CD14-positive monocyte (primary cell): Measurements from ENCODE around the gene CAVIN3. TPM values are rescaled to one million over a fixed set of nuclear protein-coding genes. Genes with fewer than 3 reads are reported as not detected.

Source experiments
- DNase-seq, 3 donors: peaks; one replicate each; pipeline ENCODE4 v3.0.0-alpha.2; 2011 to 2022
- H2AFZ ChIP-seq: 2 replicates; pipeline ENCODE4 v1.6.0; 2012; ENCODE audit warnings: mild to moderate bottlenecking, low read depth, low read length, inconsistent platforms; ENCODE audit not compliant: insufficient read depth, poor library complexity, severe bottlenecking
- H3K27ac ChIP-seq, 2 donors: 1 replicate in 1 of 2; 2 replicates in 1 of 2; pipeline ENCODE4 v1.5.1; 2012 to 2013; ENCODE audit warnings: low read length in 2 of 2, control low read depth in 1 of 2, inconsistent platforms in 1 of 2, low read depth in 1 of 2, mild to moderate bottlenecking in 1 of 2
- H3K27me3 ChIP-seq, 2 donors: one replicate each; pipeline versions ENCODE4 v1.6.0 to v1.6.1; 2011 to 2013; ENCODE audit warnings: low read length in 2 of 2; ENCODE audit not compliant: control insufficient read depth in 2 of 2, insufficient read depth in 2 of 2
- H3K36me3 ChIP-seq, 2 donors: replicated peaks in 1 of 2; 1 replicate in 1 of 2; 2 replicates in 1 of 2; pipeline versions ENCODE4 v1.5.1 to v1.6.1; 2012 to 2013; ENCODE audit warnings: low read length in 2 of 2, control low read depth in 1 of 2, inconsistent platforms in 1 of 2, mild to moderate bottlenecking in 1 of 2; ENCODE audit not compliant: insufficient read depth in 2 of 2, control insufficient read depth in 1 of 2
- H3K4me1 ChIP-seq, 2 donors: 1 replicate in 1 of 2; 2 replicates in 1 of 2; pipeline versions ENCODE4 v1.5.1 to v1.6.1; 2012 to 2013; ENCODE audit warnings: low read length in 2 of 2, control low read depth in 1 of 2, inconsistent platforms in 1 of 2, mild to moderate bottlenecking in 1 of 2, moderate library complexity in 1 of 2; ENCODE audit not compliant: insufficient read depth in 2 of 2, control insufficient read depth in 1 of 2
- H3K4me2 ChIP-seq: replicated peaks from 2 replicates; pipeline ENCODE3; 2012; ENCODE audit warnings: low read length, moderate library complexity, mild to moderate bottlenecking; ENCODE audit not compliant: poor library complexity, severe bottlenecking; ENCODE audit errors: extremely low read depth
- H3K4me3 ChIP-seq, 3 experiments: fragments of 200-600 bp in 1 of 3; sonication (generic) in 1 of 3; replicated peaks in 1 of 3; 1 replicate in 2 of 3; 2 replicates in 1 of 3; pipeline ENCODE4 v1.5.1; 2011 to 2013; ENCODE audit warnings: low read length in 3 of 3, mild to moderate bottlenecking in 3 of 3, control low read depth in 2 of 3, low read depth in 2 of 3, inconsistent platforms in 1 of 3, moderate library complexity in 1 of 3
- H3K79me2 ChIP-seq: 2 replicates; pipeline ENCODE4 v1.6.0; 2012; ENCODE audit warnings: mild to moderate bottlenecking, control low read depth, inconsistent platforms, low read length, moderate library complexity; ENCODE audit not compliant: insufficient read depth
- H3K9ac ChIP-seq: 2 replicates; pipeline ENCODE4 v1.6.0; 2017; ENCODE audit warnings: low read length, mild to moderate bottlenecking; ENCODE audit not compliant: insufficient read depth, poor library complexity, severe bottlenecking
- H3K9me3 ChIP-seq, 2 donors: replicated peaks in 1 of 2; 1 replicate in 1 of 2; 2 replicates in 1 of 2; pipeline versions ENCODE4 v1.5.1 to v1.6.1; 2012 to 2013; ENCODE audit warnings: low read length in 2 of 2, control low read depth in 1 of 2; ENCODE audit not compliant: control insufficient read depth in 1 of 2, insufficient read depth in 1 of 2
- H4K20me1 ChIP-seq: 2 replicates; pipeline ENCODE4 v1.6.0; 2012; ENCODE audit warnings: mild to moderate bottlenecking, low read length, control low read depth, moderate library complexity; ENCODE audit not compliant: insufficient read depth
- H3K27ac Mint-ChIP-seq, 7 donors: one replicate each; pipeline ENCODE4 v1.8.0; 2020; ENCODE audit warnings: mild to moderate bottlenecking in 7 of 7, mixed read lengths in 7 of 7, moderate library complexity in 6 of 7, inconsistent platforms in 2 of 7
- H3K27me3 Mint-ChIP-seq, 3 donors: one replicate each; pipeline ENCODE4 v1.8.0; 2021 to 2022; ENCODE audit warnings: low read depth in 3 of 3, mild to moderate bottlenecking in 3 of 3, mixed read lengths in 3 of 3, moderate library complexity in 3 of 3, inconsistent platforms in 1 of 3
- H3K36me3 Mint-ChIP-seq, 2 donors: one replicate each; pipeline ENCODE4 v1.8.0; 2020; ENCODE audit warnings: mixed read lengths in 2 of 2, inconsistent platforms in 1 of 2, mild to moderate bottlenecking in 1 of 2
- H3K4me1 Mint-ChIP-seq: one replicate; pipeline ENCODE4 v1.8.0; 2020; ENCODE audit warnings: mild to moderate bottlenecking, mixed read lengths
- H3K4me3 Mint-ChIP-seq, 2 donors: one replicate each; pipeline ENCODE4 v1.8.0; 2020; ENCODE audit warnings: mild to moderate bottlenecking in 2 of 2, mixed read lengths in 2 of 2, moderate library complexity in 1 of 2
- H3K9me3 Mint-ChIP-seq, 7 donors: one replicate each; pipeline ENCODE4 v1.8.0; 2020 to 2022; ENCODE audit warnings: mixed read lengths in 7 of 7, mild to moderate bottlenecking in 6 of 7, moderate library complexity in 6 of 7, inconsistent platforms in 2 of 7
- CTCF ChIP-seq: fragments of 200-600 bp; IDR thresholded peaks from one replicate; pipeline ENCODE4 v1.8.0; 2022; ENCODE audit warnings: antibody characterized with exemption, mild to moderate bottlenecking
- WGBS: methylation state at CpG from one replicate; pipeline ENCODE4 v1.1.5; 2013; ENCODE audit warnings: missing lambda C conversion rate; ENCODE audit not compliant: insufficient coverage; 5-methylcytosine and 5-hydroxymethylcytosine counted together
- intact Hi-C, 2 donors: fragments of 100-400 bp; cut with micrococcal nuclease; formaldehyde crosslinking; loops; one replicate each; pipeline versions ENCODE4 v1.15.0 to v1.15.1; 2023
- polyA plus RNA-seq, 3 donors: library from polyadenylated mRNA; depleted of rRNA in 1 of 3; unstranded in 2 of 3; stranded (reverse) in 1 of 3; fragments of 300-500 nt in 2 of 3; fragments of >200 nt in 1 of 3; fragmentation: Illumina TruSeq in 2 of 3; gene quantifications; 1 replicate in 2 of 3; 2 replicates in 1 of 3; pipeline ENCODE4 v1.2.3, GENCODE V29; 2012 to 2021

CAVIN3 gene
- polyA plus RNA-seq, 3 donors, result 3.1 to 13.6 (median 11.2) TPM

- no peaks in the 10 kb centered on the region for H4K20me1 ChIP-seq
- no peak overlapping the region for H3K27ac ChIP-seq
- intact Hi-C loops, result no loop called here
- TF ChIP-seq CTCF, result no peak
- H3K9me3 Mint-ChIP-seq, result peaks cover 0 to 4% (median 0%) of the 10 kb centered on the region in 7 donors
- H3K4me2 ChIP-seq, result no peak overlapping the region
- H3K27ac Mint-ChIP-seq, result peak overlapping the region in 1 of 7 donors; percentile 20
- H3K36me3 Mint-ChIP-seq, result no peaks in the 10 kb centered on the region
- H3K36me3 ChIP-seq, result no peaks in the 10 kb centered on the region
- H3K4me3 Mint-ChIP-seq, result peak overlapping the region in 1 of 2 donors; percentile 29
- no peaks in the 10 kb centered on the region for H3K79me2 ChIP-seq
- peaks cover 12 to 64% (median 21%) of the 10 kb centered on the region in 3 donors for H3K27me3 Mint-ChIP-seq
- no peak overlapping the region for H3K4me3 ChIP-seq
- H3K4me1 Mint-ChIP-seq, result peaks cover 2% of the 10 kb centered on the region
- no peaks in the 10 kb centered on the region for H3K4me1 ChIP-seq
- peaks cover 34 to 36% of the 10 kb centered on the region in 2 donors for H3K27me3 ChIP-seq
- H3K9me3 ChIP-seq, result no peaks in the 10 kb centered on the region
- no peak overlapping the region for H2AFZ ChIP-seq
- H3K9ac ChIP-seq, result no peak overlapping the region
- no peak for DNase-seq
Measured at GRCh38 chr11:6327806-6328205, 7.5 kb upstream of the CAVIN3 start.

GRCh38 chr11:6326985-6327384 is 6.7 kb upstream of the CAVIN3 start:
- Mint-ChIP-seq H3K4me1 (peaks cover 5% of the 10 kb centered on the region), H3K4me3 (no peak overlapping the region), H3K27ac (no peak overlapping the region), H3K36me3 (no peaks in the 10 kb centered on the region), H3K27me3 (peaks cover 10 to 59% (median 21%) of the 10 kb centered on the region in 3 donors), H3K9me3 (peaks cover 0 to 6% (median 0%) of the 10 kb centered on the region in 7 donors)
- H3K27me3 ChIP-seq, result peaks cover 30 to 34% of the 10 kb centered on the region in 2 donors
- no peak for TF ChIP-seq CTCF
- peaks cover 0 to 3% of the 10 kb centered on the region in 2 donors for H3K4me1 ChIP-seq
- no peaks in the 10 kb centered on the region for H4K20me1 ChIP-seq
- intact Hi-C loops, result no loop called here
- H3K9me3 ChIP-seq, result no peaks in the 10 kb centered on the region
- no peak overlapping the region for H2AFZ ChIP-seq
- no peak overlapping the region for H3K4me2 ChIP-seq
- no peak overlapping the region for H3K4me3 ChIP-seq
- no peak overlapping the region for H3K27ac ChIP-seq
- H3K36me3 ChIP-seq, result no peaks in the 10 kb centered on the region
- no CpG with 5 or more reads among the region's 2 CpGs for WGBS
- H3K9ac ChIP-seq, result no peak overlapping the region
- H3K79me2 ChIP-seq, result no peaks in the 10 kb centered on the region
- no peak for DNase-seq
